Neural crest cell (in vitro differentiated cells): ENCODE data around the gene UGT1A8. TPM values are rescaled to one million over a fixed set of nuclear protein-coding genes. Genes with fewer than 3 reads are reported as not detected.
"Not testable (repeated sequence)": the region's sequence is repeated elsewhere in the genome, so short reads cannot be mapped to it uniquely, and the experiment has no call there.

ENCODE experiments used
- DNase-seq: peaks from one replicate; pipeline ENCODE4 v3.0.0; 2021; ENCODE audit warnings: low read depth, mixed read lengths, low spot score
- H3K27ac Mint-ChIP-seq: one replicate; pipeline ENCODE4 v1.8.0; 2021; ENCODE audit warnings: mild to moderate bottlenecking, mixed read lengths; ENCODE audit not compliant: unreplicated experiment
- H3K27me3 Mint-ChIP-seq: 2 replicates; pipeline ENCODE4 v1.8.0; 2021; ENCODE audit warnings: low read depth, mild to moderate bottlenecking, mixed read lengths
- H3K36me3 Mint-ChIP-seq: 2 replicates; pipeline ENCODE4 v1.8.0; 2021; ENCODE audit warnings: low read depth, mild to moderate bottlenecking, mixed read lengths
- H3K4me1 Mint-ChIP-seq: 2 replicates; pipeline ENCODE4 v1.8.0; 2021; ENCODE audit warnings: mixed read lengths
- H3K4me3 Mint-ChIP-seq: one replicate; pipeline ENCODE4 v1.8.0; 2021; ENCODE audit warnings: mild to moderate bottlenecking, mixed read lengths
- H3K9me3 Mint-ChIP-seq: 2 replicates; pipeline ENCODE4 v1.8.0; 2021; ENCODE audit warnings: mixed read lengths
- total RNA-seq: library from RNA; stranded (reverse); gene quantifications from 2 replicates; pipeline ENCODE4 v1.2.1, GENCODE V29; 2021
- TF ChIP-seq, protein P1 (sequence below): fragments of 200-600 bp; sonication (generic); conservative IDR thresholded peaks from 2 replicates; pipeline ENCODE4 v1.5.0; 2021; ENCODE audit warnings: antibody characterized with exemption, mild to moderate bottlenecking

UGT1A8 gene
- total RNA-seq, 1 donor from 2014 or later, result not detected

DNA sequence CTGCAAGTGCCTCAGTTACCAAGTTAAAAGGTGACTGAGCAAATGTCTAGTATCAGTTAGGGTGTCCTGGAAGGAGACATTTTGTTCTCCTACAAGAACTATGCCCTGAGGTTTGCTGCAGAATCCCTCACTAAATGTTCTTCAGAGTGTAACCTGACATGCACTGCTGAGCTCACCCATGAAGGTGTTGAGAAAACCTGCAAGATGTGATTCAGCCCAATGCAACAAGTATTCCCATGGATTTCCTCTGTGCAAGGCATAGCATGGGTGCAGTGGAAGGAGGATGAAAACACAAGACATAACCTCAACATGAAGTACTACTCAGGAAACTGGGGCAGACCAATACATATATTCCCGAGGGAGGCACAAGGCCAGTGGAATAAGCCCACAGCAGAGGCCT, 15.4 kb upstream of the UGT1A8 start:
- TF ChIP-seq, protein P1, sequence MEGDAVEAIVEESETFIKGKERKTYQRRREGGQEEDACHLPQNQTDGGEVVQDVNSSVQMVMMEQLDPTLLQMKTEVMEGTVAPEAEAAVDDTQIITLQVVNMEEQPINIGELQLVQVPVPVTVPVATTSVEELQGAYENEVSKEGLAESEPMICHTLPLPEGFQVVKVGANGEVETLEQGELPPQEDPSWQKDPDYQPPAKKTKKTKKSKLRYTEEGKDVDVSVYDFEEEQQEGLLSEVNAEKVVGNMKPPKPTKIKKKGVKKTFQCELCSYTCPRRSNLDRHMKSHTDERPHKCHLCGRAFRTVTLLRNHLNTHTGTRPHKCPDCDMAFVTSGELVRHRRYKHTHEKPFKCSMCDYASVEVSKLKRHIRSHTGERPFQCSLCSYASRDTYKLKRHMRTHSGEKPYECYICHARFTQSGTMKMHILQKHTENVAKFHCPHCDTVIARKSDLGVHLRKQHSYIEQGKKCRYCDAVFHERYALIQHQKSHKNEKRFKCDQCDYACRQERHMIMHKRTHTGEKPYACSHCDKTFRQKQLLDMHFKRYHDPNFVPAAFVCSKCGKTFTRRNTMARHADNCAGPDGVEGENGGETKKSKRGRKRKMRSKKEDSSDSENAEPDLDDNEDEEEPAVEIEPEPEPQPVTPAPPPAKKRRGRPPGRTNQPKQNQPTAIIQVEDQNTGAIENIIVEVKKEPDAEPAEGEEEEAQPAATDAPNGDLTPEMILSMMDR, result no peak
- no peaks in the 10 kb centered on the region for H3K4me1 Mint-ChIP-seq
- peaks cover 4% of the 10 kb centered on the region for H3K27me3 Mint-ChIP-seq
- no peak overlapping the region for H3K27ac Mint-ChIP-seq
- H3K36me3 Mint-ChIP-seq, result no peaks in the 10 kb centered on the region
- peaks cover 6% of the 10 kb centered on the region for H3K9me3 Mint-ChIP-seq
- H3K4me3 Mint-ChIP-seq, result no peak overlapping the region
- no peak for DNase-seq

DNA sequence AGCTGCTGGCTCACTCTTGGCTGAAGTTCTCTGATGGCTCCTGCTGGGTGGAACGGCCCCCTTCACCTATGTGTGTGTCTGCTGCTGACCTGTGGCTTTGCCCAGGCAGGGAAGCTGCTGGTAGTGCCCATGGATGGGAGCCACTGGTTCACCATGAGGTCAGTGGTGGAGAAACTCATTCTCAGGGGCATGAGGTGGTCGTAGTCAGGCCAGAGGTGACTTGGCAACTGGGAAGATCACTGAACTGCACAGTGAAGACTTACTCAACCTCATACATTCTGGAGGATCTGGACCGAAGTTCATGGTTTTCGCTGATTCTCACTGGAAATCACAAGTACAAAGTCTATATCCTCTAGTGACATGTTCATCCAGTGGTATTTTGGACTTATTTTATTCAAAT, 13.9 kb upstream of the UGT1A8 start:
- TF ChIP-seq, protein P1, result no peak
- Mint-ChIP-seq H3K27ac (no peak overlapping the region), H3K4me1 (no peaks in the 10 kb centered on the region), H3K36me3 (no peaks in the 10 kb centered on the region), H3K27me3 (peaks cover 4% of the 10 kb centered on the region), H3K9me3 (peaks cover 6% of the 10 kb centered on the region), H3K4me3 (no peak overlapping the region)
- DNase-seq, result no peak

DNA sequence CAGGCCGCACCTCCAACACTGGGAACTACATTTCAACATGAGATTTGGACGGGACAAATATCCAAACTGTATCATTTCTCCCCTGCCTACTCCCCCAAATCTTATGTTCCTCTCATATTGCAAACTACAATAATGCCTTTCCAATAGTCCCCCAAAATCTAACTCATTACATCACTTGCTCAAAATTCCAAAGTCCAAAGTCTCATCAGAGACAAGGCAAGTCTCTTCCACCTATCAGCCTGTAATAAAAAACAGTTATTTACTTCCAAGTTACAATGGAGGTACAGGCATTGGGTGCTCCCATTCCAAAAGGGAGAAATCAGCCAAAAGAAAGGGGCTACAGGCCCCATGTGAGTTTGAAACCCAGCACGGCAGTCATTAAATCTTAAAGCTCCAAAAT, 12.6 kb upstream of the UGT1A8 start:
- H3K4me3 Mint-ChIP-seq, result no peak overlapping the region
- peaks cover 4% of the 10 kb centered on the region for H3K27me3 Mint-ChIP-seq
- H3K4me1 Mint-ChIP-seq, result no peaks in the 10 kb centered on the region
- H3K9me3 Mint-ChIP-seq, result peaks cover 13% of the 10 kb centered on the region
- TF ChIP-seq, protein P1, result no peak
- no peak for DNase-seq
- H3K27ac Mint-ChIP-seq, result no peak overlapping the region
- H3K36me3 Mint-ChIP-seq, result no peaks in the 10 kb centered on the region

DNA sequence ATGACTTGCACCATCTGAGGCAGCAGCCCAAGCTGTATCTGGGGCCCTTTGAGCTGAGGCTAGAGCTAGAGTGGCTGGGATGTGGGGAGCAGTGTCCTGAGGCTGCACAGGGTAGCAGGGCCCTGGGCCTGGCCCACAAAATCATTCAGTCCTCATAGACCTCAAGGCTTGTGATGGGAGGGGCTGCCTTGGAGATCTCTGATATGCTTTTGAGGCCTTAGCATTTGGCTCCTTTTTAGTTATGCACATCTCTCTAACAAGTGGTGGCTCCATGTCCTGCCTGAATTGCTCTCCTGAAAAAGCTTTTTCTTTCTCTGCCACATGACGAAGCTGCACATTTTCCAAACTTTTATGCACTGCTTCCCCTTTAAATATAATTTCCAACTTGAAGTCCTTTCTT, 11.8 kb upstream of the UGT1A8 start:
- no peak overlapping the region for H3K4me3 Mint-ChIP-seq
- TF ChIP-seq, protein P1, result no peak
- H3K27ac Mint-ChIP-seq, result no peak overlapping the region
- peaks cover 17% of the 10 kb centered on the region for H3K9me3 Mint-ChIP-seq
- DNase-seq, result no peak
- no peaks in the 10 kb centered on the region for H3K27me3 Mint-ChIP-seq
- no peaks in the 10 kb centered on the region for H3K4me1 Mint-ChIP-seq
- peaks cover 2% of the 10 kb centered on the region for H3K36me3 Mint-ChIP-seq

DNA sequence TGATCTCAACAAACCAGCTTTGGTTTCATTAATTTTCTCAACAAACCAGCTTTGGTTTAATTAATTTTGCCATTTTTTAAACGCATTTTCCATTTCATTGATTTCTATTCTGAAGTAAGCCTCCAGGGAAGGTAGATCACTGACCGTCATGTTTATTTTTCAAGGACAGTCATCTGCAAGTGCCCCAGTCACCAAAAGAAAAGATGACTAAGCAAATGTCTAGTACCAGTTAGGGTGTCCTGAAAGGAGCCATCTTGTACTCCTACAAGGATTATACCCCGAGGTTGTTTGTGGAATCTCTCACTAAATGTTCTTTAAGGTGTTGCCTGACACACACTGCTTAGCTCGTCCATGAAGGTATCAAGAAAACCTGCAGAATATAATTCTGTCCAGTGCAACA, 6.1 kb upstream of the UGT1A8 start:
- Mint-ChIP-seq H3K4me1 (no peaks in the 10 kb centered on the region), H3K36me3 (peaks cover 17% of the 10 kb centered on the region), H3K4me3 (no peak overlapping the region), H3K27me3 (peaks cover 20% of the 10 kb centered on the region), H3K9me3 (peaks cover 30% of the 10 kb centered on the region), H3K27ac (no peak overlapping the region)
- DNase-seq, result no peak
- TF ChIP-seq, protein P1, result no peak

DNA sequence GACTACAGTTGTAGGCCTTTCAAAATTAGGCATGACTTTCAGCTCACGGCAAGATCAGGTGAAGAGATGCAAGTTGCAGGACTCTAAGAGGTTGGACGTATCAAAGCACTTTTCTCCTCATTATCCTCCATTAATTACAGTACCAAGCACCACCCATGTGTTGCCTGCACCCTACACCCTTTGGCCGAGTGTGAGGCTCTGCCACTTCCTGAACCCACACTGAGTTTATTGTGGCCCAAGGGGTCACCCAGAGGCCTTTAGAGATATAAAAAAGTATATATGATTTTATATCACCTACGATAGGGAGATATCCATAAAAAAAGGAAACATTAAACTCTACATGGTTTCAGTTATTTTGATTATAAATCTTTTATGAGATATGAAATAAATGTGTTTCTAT, 2.8 kb downstream of the UGT1A8 start:
- Mint-ChIP-seq H3K4me3 (no peak overlapping the region), H3K9me3 (peaks cover 8% of the 10 kb centered on the region), H3K36me3 (peaks cover 2% of the 10 kb centered on the region), H3K4me1 (no peaks in the 10 kb centered on the region), H3K27ac (no peak overlapping the region), H3K27me3 (peaks cover 19% of the 10 kb centered on the region)
- TF ChIP-seq, protein P1, result no peak
- no peak for DNase-seq

DNA sequence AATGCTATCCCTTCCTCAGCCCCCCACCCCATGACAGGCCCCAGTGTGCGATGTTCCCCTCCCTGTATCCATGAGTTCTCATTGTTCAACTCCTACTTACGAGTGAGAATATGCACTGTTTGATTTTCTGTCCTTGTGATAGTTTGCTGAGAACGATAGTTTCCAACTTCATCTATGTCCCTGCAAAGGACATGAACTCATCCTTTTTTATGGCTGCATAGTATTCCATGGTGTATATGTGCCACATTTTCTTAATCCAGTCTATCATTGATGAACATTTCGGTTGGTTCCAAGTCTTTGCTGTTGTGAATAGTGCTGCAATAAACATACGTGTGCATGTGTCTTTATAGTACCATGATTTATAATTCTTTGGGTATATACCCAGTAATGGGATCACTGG, 4.4 kb downstream of the UGT1A8 start:
- not testable (repeated sequence) for H3K4me3 Mint-ChIP-seq, DNase-seq, H3K27ac Mint-ChIP-seq, H3K36me3 Mint-ChIP-seq, H3K9me3 Mint-ChIP-seq, H3K4me1 Mint-ChIP-seq
- peaks cover 12% of the 10 kb centered on the region for H3K27me3 Mint-ChIP-seq
